PFSK-1 (cell line): Measurements from ENCODE around the gene C2CD5.

Experiments used
- FOXP2 ChIP-seq: optimal IDR thresholded peaks from 2 replicates; pipeline ENCODE3; 2011; ENCODE audit warnings: borderline replicate concordance, control low read depth, inconsistent platforms; ENCODE audit not compliant: insufficient read depth; ENCODE audit errors: extremely low read length, extremely low read depth
- TF ChIP-seq, protein P1 (sequence below), 2 experiments: IDR thresholded peaks; 2 replicates each; pipeline versions ENCODE4 v1.6.1 to v1.8.0; 2011 to 2012; ENCODE audit warnings: low read depth in 2 of 2, low read length in 2 of 2, control low read depth in 1 of 2, inconsistent platforms in 1 of 2, mild to moderate bottlenecking in 1 of 2, moderate library complexity in 1 of 2; ENCODE audit not compliant: insufficient read depth in 1 of 2

DNA sequence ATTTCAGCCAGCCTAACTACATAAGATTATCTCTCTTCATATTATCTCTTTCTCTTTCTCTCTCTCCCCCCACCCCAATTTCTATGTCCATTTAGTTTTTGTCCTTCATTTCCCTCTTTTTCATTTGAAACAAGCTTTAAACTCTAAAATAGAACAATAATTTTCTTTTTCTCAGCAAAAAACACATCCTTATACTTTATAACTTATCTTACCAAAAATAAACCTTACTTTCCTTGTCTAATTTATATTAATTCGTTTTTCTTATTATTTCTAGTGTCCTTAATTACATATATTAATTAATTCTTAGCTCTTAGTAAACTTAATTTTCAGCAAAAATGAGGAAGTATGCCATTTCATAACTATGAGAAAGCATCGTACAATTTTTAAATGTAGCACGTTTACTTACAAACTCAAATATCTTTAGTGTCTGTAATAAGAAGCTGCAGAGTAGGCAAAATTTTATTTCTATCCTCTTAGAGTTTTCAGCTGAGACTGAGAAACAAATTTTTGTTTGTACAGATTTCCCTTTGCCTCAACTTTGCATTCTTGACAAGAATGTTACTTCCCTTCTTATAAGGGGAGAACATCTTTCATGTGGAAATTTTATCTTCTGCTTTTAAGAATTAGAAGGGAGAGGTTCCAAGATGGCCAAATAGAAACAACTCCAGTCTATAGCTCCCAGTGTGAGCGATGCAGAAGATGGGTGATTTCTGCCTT, 144.7 kb downstream of the C2CD5 start:
- no peak for TF ChIP-seq FOXP2
- TF ChIP-seq, protein P1, sequence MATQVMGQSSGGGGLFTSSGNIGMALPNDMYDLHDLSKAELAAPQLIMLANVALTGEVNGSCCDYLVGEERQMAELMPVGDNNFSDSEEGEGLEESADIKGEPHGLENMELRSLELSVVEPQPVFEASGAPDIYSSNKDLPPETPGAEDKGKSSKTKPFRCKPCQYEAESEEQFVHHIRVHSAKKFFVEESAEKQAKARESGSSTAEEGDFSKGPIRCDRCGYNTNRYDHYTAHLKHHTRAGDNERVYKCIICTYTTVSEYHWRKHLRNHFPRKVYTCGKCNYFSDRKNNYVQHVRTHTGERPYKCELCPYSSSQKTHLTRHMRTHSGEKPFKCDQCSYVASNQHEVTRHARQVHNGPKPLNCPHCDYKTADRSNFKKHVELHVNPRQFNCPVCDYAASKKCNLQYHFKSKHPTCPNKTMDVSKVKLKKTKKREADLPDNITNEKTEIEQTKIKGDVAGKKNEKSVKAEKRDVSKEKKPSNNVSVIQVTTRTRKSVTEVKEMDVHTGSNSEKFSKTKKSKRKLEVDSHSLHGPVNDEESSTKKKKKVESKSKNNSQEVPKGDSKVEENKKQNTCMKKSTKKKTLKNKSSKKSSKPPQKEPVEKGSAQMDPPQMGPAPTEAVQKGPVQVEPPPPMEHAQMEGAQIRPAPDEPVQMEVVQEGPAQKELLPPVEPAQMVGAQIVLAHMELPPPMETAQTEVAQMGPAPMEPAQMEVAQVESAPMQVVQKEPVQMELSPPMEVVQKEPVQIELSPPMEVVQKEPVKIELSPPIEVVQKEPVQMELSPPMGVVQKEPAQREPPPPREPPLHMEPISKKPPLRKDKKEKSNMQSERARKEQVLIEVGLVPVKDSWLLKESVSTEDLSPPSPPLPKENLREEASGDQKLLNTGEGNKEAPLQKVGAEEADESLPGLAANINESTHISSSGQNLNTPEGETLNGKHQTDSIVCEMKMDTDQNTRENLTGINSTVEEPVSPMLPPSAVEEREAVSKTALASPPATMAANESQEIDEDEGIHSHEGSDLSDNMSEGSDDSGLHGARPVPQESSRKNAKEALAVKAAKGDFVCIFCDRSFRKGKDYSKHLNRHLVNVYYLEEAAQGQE (IDR thresholded peaks at IDR 0.05; ENCODE audit: insufficient read depth in 1 of 2, low read depth in 2 of 2, low read length in 2 of 2), result no peak
